GM13977 (cell line): ENCODE results near the gene CRADD.
"Not testable (repeated sequence)": the region's sequence is repeated elsewhere in the genome, so short reads cannot be mapped to it uniquely, and the experiment has no call there.

ENCODE experiments used
- DNase-seq: peaks from one replicate; pipeline ENCODE4 v3.0.0; 2012; ENCODE audit warnings: low spot score
- in situ Hi-C: fragments of 300-500 bp; cut with MboI; formaldehyde crosslinking; loops from one replicate; pipeline ENCODE4 v1.12.0; 2022; ENCODE audit warnings: low sequenced_read_pairs, low pct_unique_long_range_greater_than_20kb, mixed read lengths, inconsistent platforms; ENCODE audit not compliant: unreplicated experiment
- TF ChIP-seq, protein P1 (sequence below): IDR thresholded peaks from 2 replicates; pipeline ENCODE4 v1.5.1; 2012; ENCODE audit warnings: mild to moderate bottlenecking, control low read depth; ENCODE audit not compliant: insufficient read depth; ENCODE audit errors: extremely low read depth, missing control alignments

Gene CRADD

DNA sequence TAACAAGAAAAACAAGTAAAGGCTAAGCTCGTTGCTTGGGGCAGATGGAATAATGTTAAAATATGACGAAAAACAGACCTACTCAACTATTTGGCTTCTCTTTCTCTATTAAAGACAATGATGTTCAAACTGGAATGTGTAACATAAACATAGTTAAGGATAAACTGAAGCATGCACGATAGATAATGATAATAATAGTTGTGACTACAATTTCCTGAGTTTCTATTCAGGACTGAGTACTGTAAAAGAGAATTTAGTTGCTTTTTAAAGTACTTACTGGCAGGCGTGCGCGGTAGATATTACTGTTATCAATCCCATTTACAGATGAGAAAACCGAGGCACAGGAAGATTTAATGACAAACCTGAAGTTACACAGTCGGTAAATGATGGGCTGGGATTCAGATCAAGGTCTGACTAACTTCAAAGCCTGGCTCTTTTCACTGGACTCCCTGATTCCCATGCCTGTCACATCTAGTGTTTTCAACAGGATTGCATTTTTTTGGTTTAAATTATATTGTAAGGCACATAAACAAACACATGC, 103.0 kb downstream of the CRADD start:
- TF ChIP-seq, protein P1, sequence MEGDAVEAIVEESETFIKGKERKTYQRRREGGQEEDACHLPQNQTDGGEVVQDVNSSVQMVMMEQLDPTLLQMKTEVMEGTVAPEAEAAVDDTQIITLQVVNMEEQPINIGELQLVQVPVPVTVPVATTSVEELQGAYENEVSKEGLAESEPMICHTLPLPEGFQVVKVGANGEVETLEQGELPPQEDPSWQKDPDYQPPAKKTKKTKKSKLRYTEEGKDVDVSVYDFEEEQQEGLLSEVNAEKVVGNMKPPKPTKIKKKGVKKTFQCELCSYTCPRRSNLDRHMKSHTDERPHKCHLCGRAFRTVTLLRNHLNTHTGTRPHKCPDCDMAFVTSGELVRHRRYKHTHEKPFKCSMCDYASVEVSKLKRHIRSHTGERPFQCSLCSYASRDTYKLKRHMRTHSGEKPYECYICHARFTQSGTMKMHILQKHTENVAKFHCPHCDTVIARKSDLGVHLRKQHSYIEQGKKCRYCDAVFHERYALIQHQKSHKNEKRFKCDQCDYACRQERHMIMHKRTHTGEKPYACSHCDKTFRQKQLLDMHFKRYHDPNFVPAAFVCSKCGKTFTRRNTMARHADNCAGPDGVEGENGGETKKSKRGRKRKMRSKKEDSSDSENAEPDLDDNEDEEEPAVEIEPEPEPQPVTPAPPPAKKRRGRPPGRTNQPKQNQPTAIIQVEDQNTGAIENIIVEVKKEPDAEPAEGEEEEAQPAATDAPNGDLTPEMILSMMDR, result no peak
- DNase-seq, result no peak
- in situ Hi-C loops, result no loop called here

DNA sequence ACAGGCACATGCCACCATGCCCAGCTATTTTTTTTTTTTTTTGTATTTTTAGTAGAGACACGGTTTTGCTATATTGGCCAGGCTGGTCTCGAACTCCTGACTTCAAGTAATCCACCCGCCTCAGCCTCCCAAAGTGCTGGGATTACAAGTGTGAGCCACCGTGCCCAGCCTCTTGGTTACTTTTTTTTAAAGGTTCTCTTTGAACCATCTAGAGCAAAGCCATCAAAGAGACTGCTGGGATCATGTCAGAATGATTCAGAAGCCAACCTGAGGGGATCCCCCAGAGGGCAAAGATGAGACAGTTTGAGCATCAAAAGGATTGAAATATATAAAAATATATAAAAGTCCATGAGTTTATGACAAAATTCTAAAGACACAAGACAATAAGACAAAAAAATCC, 103.7 kb downstream of the CRADD start:
- DNase-seq, in situ Hi-C loops: not testable (repeated sequence)

DNA sequence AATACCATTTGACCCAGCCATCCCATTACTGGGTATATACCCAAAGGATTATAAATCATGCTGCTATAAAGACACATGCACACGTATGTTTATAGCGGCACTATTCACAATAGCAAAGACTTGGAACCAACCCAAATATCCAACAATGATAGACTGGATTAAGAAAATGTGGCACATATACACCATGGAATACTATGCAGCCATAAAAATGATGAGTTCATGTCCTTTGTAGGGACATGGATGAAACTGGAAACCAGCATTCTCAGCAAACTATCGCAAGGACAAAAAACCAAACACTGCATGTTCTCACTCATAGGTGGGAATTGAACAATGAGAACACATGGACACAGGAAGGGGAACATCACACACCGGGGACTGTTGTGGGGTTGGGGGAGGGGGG, 104.8 kb downstream of the CRADD start:
- DNase-seq, in situ Hi-C loops: not testable (repeated sequence)

DNA sequence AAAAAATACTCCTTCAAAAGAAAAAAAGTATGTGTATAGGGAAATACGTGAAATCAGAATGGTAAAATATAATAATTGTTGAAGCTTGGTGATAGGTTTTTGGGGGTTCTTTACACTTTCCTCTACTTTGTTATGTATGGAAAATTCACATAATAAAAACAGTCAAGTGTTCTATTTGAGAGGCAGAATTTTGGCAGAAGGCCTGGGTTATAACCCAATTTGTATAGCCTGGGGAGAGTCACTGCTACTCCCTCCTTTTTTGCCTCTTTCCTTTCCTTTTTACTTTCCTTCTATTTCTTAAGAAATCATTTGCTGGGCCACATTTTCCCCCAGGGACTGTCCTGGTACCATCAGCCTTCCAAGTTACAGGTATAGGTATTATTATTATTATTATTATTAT, 105.7 kb downstream of the CRADD start:
- TF ChIP-seq, protein P1, result no peak
- in situ Hi-C loops, result no loop called here
- no peak for DNase-seq

DNA sequence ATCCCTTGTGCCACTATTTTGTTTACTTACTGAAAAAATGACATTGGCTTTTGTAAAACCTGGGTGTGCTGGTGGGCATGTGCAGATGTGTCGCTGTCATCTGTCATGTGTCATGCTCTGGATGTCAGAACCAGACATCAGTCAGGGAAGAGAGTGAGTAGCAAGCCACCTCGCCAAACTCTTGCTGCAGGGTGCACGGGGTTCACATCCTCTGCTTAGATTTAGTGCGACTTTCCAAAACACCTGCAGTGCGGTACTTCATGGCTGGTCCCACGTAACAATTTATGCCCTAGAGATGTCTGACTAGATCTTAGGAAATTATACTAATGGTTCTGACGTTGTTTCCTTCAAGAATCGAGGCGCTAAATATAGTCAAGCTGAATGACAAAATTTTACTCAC, 106.7 kb downstream of the CRADD start:
- DNase-seq, result no peak
- in situ Hi-C loops, result no loop called here

DNA sequence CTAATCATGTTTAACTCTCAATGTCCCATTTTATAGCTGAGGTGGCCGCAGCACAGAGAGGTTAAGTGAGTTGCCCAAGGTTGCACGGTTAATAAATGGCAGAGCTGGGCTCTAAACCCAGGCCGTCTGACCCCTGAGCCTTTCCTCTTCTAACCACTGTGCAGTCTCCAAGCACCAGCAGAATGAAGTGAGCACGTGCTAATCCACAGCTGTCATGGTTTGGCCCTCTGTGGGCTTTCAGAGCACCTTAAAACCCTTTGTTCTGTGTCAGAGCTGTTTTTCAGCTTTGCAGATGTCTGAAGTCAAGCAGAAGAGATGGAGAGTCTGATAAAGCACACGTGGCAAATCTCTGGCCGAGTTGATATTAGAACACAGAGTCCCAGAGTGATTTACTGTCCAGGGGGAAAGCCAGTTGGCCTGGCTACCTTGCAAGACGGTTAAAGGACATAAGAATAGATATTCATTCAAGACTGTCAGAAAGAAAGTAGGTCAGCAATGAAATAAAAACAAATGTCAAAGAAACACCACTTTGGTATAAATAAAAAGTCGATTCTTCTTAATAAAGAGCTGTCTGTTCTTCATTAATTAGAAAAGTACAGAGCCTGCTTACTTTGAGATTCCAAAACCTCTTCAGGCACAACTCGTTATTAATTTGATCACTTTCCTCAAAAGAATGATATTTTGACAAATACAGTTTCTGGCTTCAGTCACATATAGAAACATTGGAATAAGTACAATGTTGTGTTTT, 107.3 kb downstream of the CRADD start:
- in situ Hi-C loops, result no loop called here
- no peak for DNase-seq
- TF ChIP-seq, protein P1, result no peak

More for the DNA sequence above, 106.7 kb downstream of the CRADD start:
- TF ChIP-seq, protein P1, result no peak

DNA sequence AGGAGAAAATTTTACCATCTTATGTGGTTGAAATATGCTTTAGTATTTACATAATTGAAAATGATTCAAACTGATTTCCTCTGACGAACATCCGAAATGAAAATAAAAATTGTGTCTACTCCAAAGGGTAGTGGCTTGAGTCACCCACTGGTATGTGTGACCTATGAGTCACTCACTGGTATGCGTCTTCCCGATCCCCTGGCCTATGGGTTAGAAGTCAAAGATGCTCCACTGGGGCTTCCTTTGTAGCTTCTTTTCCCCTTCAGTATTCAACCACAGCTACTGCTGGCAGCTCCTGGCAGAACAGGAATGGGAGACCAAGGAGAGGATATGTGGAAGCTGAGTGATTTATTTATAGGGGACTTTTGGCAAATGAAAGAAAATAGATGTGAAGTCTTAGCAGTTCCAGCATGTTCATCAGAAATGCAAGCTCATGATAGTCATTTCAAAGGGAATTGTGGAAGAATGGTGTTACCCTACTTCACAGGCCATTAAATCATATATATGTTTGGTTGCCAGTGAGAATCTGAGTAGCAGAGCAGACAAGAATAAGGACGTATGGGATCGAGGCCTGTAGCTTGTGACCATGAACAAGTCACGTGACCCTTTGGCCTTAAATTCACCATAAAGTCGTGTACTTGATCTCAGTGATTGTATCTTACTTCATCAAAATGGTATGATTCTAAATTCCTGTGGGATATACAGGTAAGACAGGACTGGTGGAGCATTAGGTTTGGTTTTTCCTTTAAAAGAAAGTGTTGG, 108.3 kb downstream of the CRADD start:
- in situ Hi-C loops, result no loop called here
- no peak for DNase-seq
- TF ChIP-seq, protein P1, result no peak
